Glutamatergic neuron (in vitro differentiated cells): Measurements from ENCODE around the gene TWIST2. TPM values are rescaled to one million over a fixed set of nuclear protein-coding genes. Genes with fewer than 3 reads are reported as not detected.

Experiments
- DNase-seq: peaks from one replicate; pipeline ENCODE4 v3.0.0; 2022
- H3K27ac Mint-ChIP-seq: one replicate; pipeline ENCODE4 v1.8.0; 2020; ENCODE audit warnings: mild to moderate bottlenecking, mixed read lengths, inconsistent platforms; ENCODE audit not compliant: unreplicated experiment
- H3K27me3 Mint-ChIP-seq: one replicate; pipeline ENCODE4 v1.8.0; 2020; ENCODE audit warnings: mild to moderate bottlenecking, moderate library complexity, mixed read lengths, inconsistent platforms; ENCODE audit not compliant: unreplicated experiment
- H3K36me3 Mint-ChIP-seq: one replicate; pipeline ENCODE4 v1.8.0; 2020; ENCODE audit warnings: mild to moderate bottlenecking, mixed read lengths, inconsistent platforms; ENCODE audit not compliant: unreplicated experiment
- H3K4me1 Mint-ChIP-seq: one replicate; pipeline ENCODE4 v1.8.0; 2020; ENCODE audit warnings: mild to moderate bottlenecking, low read depth, mixed read lengths, inconsistent platforms; ENCODE audit not compliant: unreplicated experiment
- H3K4me3 Mint-ChIP-seq: one replicate; pipeline ENCODE4 v1.8.0; 2020; ENCODE audit warnings: mild to moderate bottlenecking, mixed read lengths, inconsistent platforms; ENCODE audit not compliant: unreplicated experiment
- H3K9me3 Mint-ChIP-seq: one replicate; pipeline ENCODE4 v1.8.0; 2020; ENCODE audit warnings: mild to moderate bottlenecking, moderate library complexity, mixed read lengths, inconsistent platforms; ENCODE audit not compliant: unreplicated experiment
- total RNA-seq: library from RNA; stranded (reverse); fragmentation: NEBNext Ultra II Directional; extraction: Animal tissue kit (Norgen Biotek cat#: 25700); gene quantifications from one replicate; pipeline ENCODE4 v1.2.1, GENCODE V29; 2021; ENCODE audit not compliant: unreplicated experiment
- TF ChIP-seq, protein P1 (sequence below): fragments of 200-600 bp; sonication (generic); IDR thresholded peaks from one replicate; pipeline ENCODE4 v1.5.0; 2021; ENCODE audit not compliant: partially characterized antibody, unreplicated experiment

Gene TWIST2
- total RNA-seq, 1 donor from 2014 or later: not detected

DNA sequence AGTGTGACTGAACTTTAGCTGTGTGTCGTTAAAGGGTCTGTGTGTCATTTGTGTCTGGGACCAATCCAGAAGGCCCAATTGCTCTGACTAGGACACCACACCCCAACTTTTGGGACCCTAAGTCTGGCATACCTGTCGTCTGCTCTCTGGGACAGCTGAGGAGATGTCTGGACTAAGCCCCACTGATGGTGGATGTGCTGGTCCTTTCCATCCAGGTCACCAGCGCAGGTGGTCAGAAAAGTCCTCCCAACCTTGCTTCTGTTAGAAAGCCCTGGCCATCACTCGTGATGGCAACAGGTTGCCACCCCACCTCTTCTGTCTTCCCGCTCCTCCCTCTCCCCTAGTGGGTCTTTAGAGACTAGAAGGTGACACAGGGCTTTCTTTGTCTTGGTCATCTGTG, 37.6 kb upstream of the TWIST2 start:
- Mint-ChIP-seq H3K4me3 (no peak overlapping the region), H3K27me3 (peaks cover 3% of the 10 kb centered on the region), H3K4me1 (no peaks in the 10 kb centered on the region), H3K9me3 (peaks cover 12% of the 10 kb centered on the region), H3K36me3 (peaks cover 13% of the 10 kb centered on the region), H3K27ac (no peak overlapping the region)
- DNase-seq: no peak
- TF ChIP-seq, protein P1, sequence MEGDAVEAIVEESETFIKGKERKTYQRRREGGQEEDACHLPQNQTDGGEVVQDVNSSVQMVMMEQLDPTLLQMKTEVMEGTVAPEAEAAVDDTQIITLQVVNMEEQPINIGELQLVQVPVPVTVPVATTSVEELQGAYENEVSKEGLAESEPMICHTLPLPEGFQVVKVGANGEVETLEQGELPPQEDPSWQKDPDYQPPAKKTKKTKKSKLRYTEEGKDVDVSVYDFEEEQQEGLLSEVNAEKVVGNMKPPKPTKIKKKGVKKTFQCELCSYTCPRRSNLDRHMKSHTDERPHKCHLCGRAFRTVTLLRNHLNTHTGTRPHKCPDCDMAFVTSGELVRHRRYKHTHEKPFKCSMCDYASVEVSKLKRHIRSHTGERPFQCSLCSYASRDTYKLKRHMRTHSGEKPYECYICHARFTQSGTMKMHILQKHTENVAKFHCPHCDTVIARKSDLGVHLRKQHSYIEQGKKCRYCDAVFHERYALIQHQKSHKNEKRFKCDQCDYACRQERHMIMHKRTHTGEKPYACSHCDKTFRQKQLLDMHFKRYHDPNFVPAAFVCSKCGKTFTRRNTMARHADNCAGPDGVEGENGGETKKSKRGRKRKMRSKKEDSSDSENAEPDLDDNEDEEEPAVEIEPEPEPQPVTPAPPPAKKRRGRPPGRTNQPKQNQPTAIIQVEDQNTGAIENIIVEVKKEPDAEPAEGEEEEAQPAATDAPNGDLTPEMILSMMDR: no peak

- peaks cover 10% of the 10 kb centered on the region for H3K9me3 Mint-ChIP-seq
- DNase-seq: no peak
- H3K36me3 Mint-ChIP-seq: peaks cover 13% of the 10 kb centered on the region
- TF ChIP-seq, protein P1: no peak
- no peak overlapping the region for H3K4me3 Mint-ChIP-seq
- no peaks in the 10 kb centered on the region for H3K4me1 Mint-ChIP-seq
- peaks cover 3% of the 10 kb centered on the region for H3K27me3 Mint-ChIP-seq
- no peak overlapping the region for H3K27ac Mint-ChIP-seq
Observed at GRCh38 chr2:238811293-238811692, 36.6 kb upstream of the TWIST2 start.

GRCh38 chr2:238811759-238812158, 36.1 kb upstream of the TWIST2 start:
- H3K27ac Mint-ChIP-seq: no peak overlapping the region
- peaks cover 3% of the 10 kb centered on the region for H3K27me3 Mint-ChIP-seq
- no peak overlapping the region for H3K4me3 Mint-ChIP-seq
- peaks cover 10% of the 10 kb centered on the region for H3K9me3 Mint-ChIP-seq
- no peak for DNase-seq
- peaks cover 13% of the 10 kb centered on the region for H3K36me3 Mint-ChIP-seq
- TF ChIP-seq, protein P1: no peak
- H3K4me1 Mint-ChIP-seq: peaks cover under 1% of the 10 kb centered on the region

DNA sequence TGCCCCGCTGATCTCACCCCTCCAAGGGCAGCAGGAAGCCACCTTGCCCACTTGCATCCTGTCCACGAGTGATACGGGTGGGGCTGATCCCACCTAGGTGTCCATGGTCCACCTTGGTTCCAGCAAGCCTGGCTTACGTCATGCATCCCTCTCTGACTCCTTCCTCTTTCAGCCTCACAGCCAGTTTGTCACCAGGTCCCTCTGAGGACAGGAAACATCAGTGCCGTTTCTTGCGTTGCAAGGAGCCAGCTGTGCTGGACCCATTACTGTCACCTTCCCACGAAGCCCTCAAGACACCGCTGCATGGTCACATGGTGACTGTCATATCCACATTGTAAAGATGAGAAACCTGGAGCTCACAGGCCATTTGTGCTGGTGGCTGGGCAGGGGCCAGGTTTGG, 34.8 kb upstream of the TWIST2 start:
- peaks cover 8% of the 10 kb centered on the region for H3K4me1 Mint-ChIP-seq
- no peak for DNase-seq
- H3K27me3 Mint-ChIP-seq: peaks cover 6% of the 10 kb centered on the region
- H3K36me3 Mint-ChIP-seq: peaks cover 13% of the 10 kb centered on the region
- no peak overlapping the region for H3K27ac Mint-ChIP-seq
- H3K9me3 Mint-ChIP-seq: peaks cover 9% of the 10 kb centered on the region
- no peak overlapping the region for H3K4me3 Mint-ChIP-seq
- TF ChIP-seq, protein P1: no peak

DNA sequence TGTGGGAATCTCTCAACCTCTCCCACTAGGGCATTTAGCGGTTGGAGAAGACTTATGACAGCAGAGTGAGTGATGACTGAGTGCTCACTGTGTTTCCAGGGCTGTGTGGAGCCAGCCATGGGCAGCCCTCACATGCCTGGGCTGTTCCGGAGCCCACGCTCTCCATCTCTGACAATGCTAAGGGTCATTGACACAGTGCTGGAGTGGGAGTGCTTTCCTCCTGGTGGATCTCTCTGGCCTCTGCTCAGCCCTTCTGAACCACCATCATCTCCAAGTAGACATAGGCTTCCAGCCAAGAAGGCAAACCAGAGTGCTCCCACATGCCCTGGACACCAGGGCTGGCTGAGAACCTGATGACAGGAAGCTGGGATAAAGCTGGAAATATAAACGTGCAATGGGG, 33.1 kb upstream of the TWIST2 start:
- Mint-ChIP-seq H3K4me3 (no peak overlapping the region), H3K4me1 (peaks cover 15% of the 10 kb centered on the region), H3K9me3 (peaks cover 3% of the 10 kb centered on the region), H3K36me3 (no peaks in the 10 kb centered on the region), H3K27me3 (peaks cover 3% of the 10 kb centered on the region), H3K27ac (no peak overlapping the region)
- TF ChIP-seq, protein P1: no peak
- no peak for DNase-seq
